Effector memory CD8-positive, alpha-beta T cell (primary cell): ENCODE data around the gene FOXD1.
"Not testable (repeated sequence)": the region's sequence is repeated elsewhere in the genome, so short reads cannot be mapped to it uniquely, and the experiment has no call there.

Experiments
- ATAC-seq: fragments of 150-1000 bp; cut with Tn5 transposase; replicated peaks from 2 replicates; pipeline ENCODE4 v1.10.0; 2021; ENCODE audit warnings: mild to moderate bottlenecking, moderate library complexity
- DNase-seq, 3 experiments: peaks; one replicate each; pipeline ENCODE4 v3.0.0; 2021
- H3K27ac Mint-ChIP-seq, 2 donors: one replicate each; pipeline ENCODE4 v1.8.0; 2022; ENCODE audit warnings: mild to moderate bottlenecking in 2 of 2, mixed read lengths in 2 of 2, moderate library complexity in 2 of 2
- H3K27me3 Mint-ChIP-seq, 2 donors: one replicate each; pipeline ENCODE4 v1.8.0; 2022; ENCODE audit warnings: mixed read lengths in 2 of 2
- H3K36me3 Mint-ChIP-seq: one replicate; pipeline ENCODE4 v1.8.0; 2022; ENCODE audit warnings: mild to moderate bottlenecking, moderate library complexity, mixed read lengths; ENCODE audit not compliant: insufficient read depth
- H3K4me1 Mint-ChIP-seq, 2 donors: one replicate each; pipeline ENCODE4 v1.8.0; 2022; ENCODE audit warnings: low read depth in 2 of 2, mixed read lengths in 2 of 2
- H3K4me3 Mint-ChIP-seq, 2 donors: one replicate each; pipeline ENCODE4 v1.8.0; 2022; ENCODE audit warnings: mild to moderate bottlenecking in 2 of 2, mixed read lengths in 2 of 2, moderate library complexity in 2 of 2
- H3K9me3 Mint-ChIP-seq, 2 donors: one replicate each; pipeline ENCODE4 v1.8.0; 2022; ENCODE audit warnings: mixed read lengths in 2 of 2

The FOXD1 gene

GRCh38 chr5:73484511-73484910, 35.9 kb upstream of the FOXD1 start:
- Mint-ChIP-seq H3K4me3 (no peak overlapping the region), H3K9me3 (no peaks in the 10 kb centered on the region), H3K27me3 (peaks cover 32 to 46% of the 10 kb centered on the region in 2 donors), H3K27ac (no peak overlapping the region), H3K4me1 (no peaks in the 10 kb centered on the region), H3K36me3 (no peaks in the 10 kb centered on the region)
- DNase-seq (no peak), ATAC-seq (no peak)

GRCh38 chr5:73483676-73484075, 35.1 kb upstream of the FOXD1 start:
- DNase-seq (no peak), ATAC-seq (no peak)
- Mint-ChIP-seq H3K27me3 (peaks cover 37 to 48% of the 10 kb centered on the region in 2 donors), H3K4me1 (no peaks in the 10 kb centered on the region), H3K9me3 (no peaks in the 10 kb centered on the region), H3K27ac (no peak overlapping the region), H3K36me3 (no peaks in the 10 kb centered on the region), H3K4me3 (no peak overlapping the region)

GRCh38 chr5:73482383-73483136, 34.0 kb upstream of the FOXD1 start:
- H3K4me3 Mint-ChIP-seq: no peak overlapping the region
- no peak overlapping the region for H3K27ac Mint-ChIP-seq
- ATAC-seq: no peak
- peaks cover 42 to 43% of the 10 kb centered on the region in 2 donors for H3K27me3 Mint-ChIP-seq
- no peaks in the 10 kb centered on the region for H3K36me3 Mint-ChIP-seq
- H3K9me3 Mint-ChIP-seq: no peaks in the 10 kb centered on the region
- no peaks in the 10 kb centered on the region for H3K4me1 Mint-ChIP-seq
- no peak for DNase-seq

- H3K4me3 Mint-ChIP-seq: no peak overlapping the region
- no peaks in the 10 kb centered on the region for H3K9me3 Mint-ChIP-seq
- H3K27ac Mint-ChIP-seq: no peak overlapping the region
- H3K4me1 Mint-ChIP-seq: no peaks in the 10 kb centered on the region
- no peak for DNase-seq
- peaks cover 33 to 42% of the 10 kb centered on the region in 2 donors for H3K27me3 Mint-ChIP-seq
- ATAC-seq: no peak
- H3K36me3 Mint-ChIP-seq: no peaks in the 10 kb centered on the region
Observed at GRCh38 chr5:73480500-73480899, 31.9 kb upstream of the FOXD1 start.

- no peak for DNase-seq
- no peak overlapping the region for H3K27ac Mint-ChIP-seq
Observed at GRCh38 chr5:73472116-73472515, 23.5 kb upstream of the FOXD1 start.

GRCh38 chr5:73471654-73472053, 23.1 kb upstream of the FOXD1 start:
- no peaks in the 10 kb centered on the region for H3K9me3 Mint-ChIP-seq
- H3K4me3 Mint-ChIP-seq: no peak overlapping the region
- no peak overlapping the region for H3K27ac Mint-ChIP-seq
- no peak for DNase-seq
- peaks cover 21 to 25% of the 10 kb centered on the region in 2 donors for H3K27me3 Mint-ChIP-seq
- no peaks in the 10 kb centered on the region for H3K4me1 Mint-ChIP-seq
- ATAC-seq: no peak
- H3K36me3 Mint-ChIP-seq: no peaks in the 10 kb centered on the region

More at GRCh38 chr5:73472116-73472515, 23.5 kb upstream of the FOXD1 start:
- Mint-ChIP-seq H3K27me3 (peaks cover 18 to 21% of the 10 kb centered on the region in 2 donors), H3K4me1 (no peaks in the 10 kb centered on the region), H3K4me3 (no peak overlapping the region), H3K9me3 (no peaks in the 10 kb centered on the region), H3K36me3 (no peaks in the 10 kb centered on the region)
- no peak for ATAC-seq

- H3K36me3 Mint-ChIP-seq: no peaks in the 10 kb centered on the region
- no peak overlapping the region for H3K27ac Mint-ChIP-seq
- DNase-seq (no peak), ATAC-seq (no peak)
- H3K4me1 Mint-ChIP-seq: no peaks in the 10 kb centered on the region
- H3K27me3 Mint-ChIP-seq: peaks cover 32% of the 10 kb centered on the region in 2 donors
- H3K4me3 Mint-ChIP-seq: no peak overlapping the region
- no peaks in the 10 kb centered on the region for H3K9me3 Mint-ChIP-seq
Observed at GRCh38 chr5:73469878-73470277, 21.3 kb upstream of the FOXD1 start.

- ATAC-seq, DNase-seq, H3K27ac Mint-ChIP-seq, H3K4me1 Mint-ChIP-seq, H3K36me3 Mint-ChIP-seq, H3K9me3 Mint-ChIP-seq, H3K4me3 Mint-ChIP-seq: not testable (repeated sequence)
- peaks cover 41 to 42% of the 10 kb centered on the region in 2 donors for H3K27me3 Mint-ChIP-seq
Observed at GRCh38 chr5:73468638-73469037, 20.1 kb upstream of the FOXD1 start.

- H3K9me3 Mint-ChIP-seq: no peaks in the 10 kb centered on the region
- H3K27me3 Mint-ChIP-seq: peaks cover 52 to 57% of the 10 kb centered on the region in 2 donors
Observed at GRCh38 chr5:73464016-73464745, 15.6 kb upstream of the FOXD1 start.

GRCh38 chr5:73460133-73460532, 11.6 kb upstream of the FOXD1 start:
- no peak overlapping the region for H3K4me3 Mint-ChIP-seq
- no peaks in the 10 kb centered on the region for H3K4me1 Mint-ChIP-seq
- H3K27me3 Mint-ChIP-seq: peaks cover 60 to 75% of the 10 kb centered on the region in 2 donors
- no peaks in the 10 kb centered on the region for H3K36me3 Mint-ChIP-seq
- ATAC-seq (no peak), DNase-seq (no peak)
- no peaks in the 10 kb centered on the region for H3K9me3 Mint-ChIP-seq
- no peak overlapping the region for H3K27ac Mint-ChIP-seq

More at GRCh38 chr5:73464016-73464745, 15.6 kb upstream of the FOXD1 start:
- Mint-ChIP-seq H3K4me1 (no peaks in the 10 kb centered on the region), H3K4me3 (no peak overlapping the region), H3K36me3 (no peaks in the 10 kb centered on the region), H3K27ac (no peak overlapping the region)
- DNase-seq: no peak
- no peak for ATAC-seq

- Mint-ChIP-seq H3K36me3 (no peaks in the 10 kb centered on the region), H3K4me3 (no peak overlapping the region), H3K4me1 (no peaks in the 10 kb centered on the region), H3K9me3 (no peaks in the 10 kb centered on the region), H3K27ac (no peak overlapping the region), H3K27me3 (peaks cover 58 to 74% of the 10 kb centered on the region in 2 donors)
- DNase-seq: no peak
- ATAC-seq: no peak
Observed at GRCh38 chr5:73459366-73459765, 10.8 kb upstream of the FOXD1 start.

GRCh38 chr5:73456462-73456861, 7.9 kb upstream of the FOXD1 start:
- not testable (repeated sequence) for H3K27ac Mint-ChIP-seq, H3K36me3 Mint-ChIP-seq, H3K4me3 Mint-ChIP-seq, ATAC-seq, DNase-seq, H3K9me3 Mint-ChIP-seq, H3K4me1 Mint-ChIP-seq
- peaks cover 72 to 87% of the 10 kb centered on the region in 2 donors for H3K27me3 Mint-ChIP-seq

- peak; percentile 82 for ATAC-seq
- Mint-ChIP-seq H3K27me3 (peaks cover 71 to 87% of the 10 kb centered on the region in 2 donors), H3K9me3 (no peaks in the 10 kb centered on the region), H3K4me3 (no peak overlapping the region), H3K36me3 (peaks cover 21% of the 10 kb centered on the region), H3K27ac (no peak overlapping the region), H3K4me1 (peaks cover 1 to 5% of the 10 kb centered on the region in 2 donors)
- peak in 2 of 3 experiments; percentile 28 to 43 for DNase-seq
Observed at GRCh38 chr5:73454379-73455036, 5.9 kb upstream of the FOXD1 start.
